Tibial artery (tissue), 4 donors: ENCODE results near the gene PRIMPOL.
"Not testable (repeated sequence)": the region's sequence is repeated elsewhere in the genome, so short reads cannot be mapped to it uniquely, and the experiment has no call there.

Experiments used
- DNase-seq, 2 donors: peaks; one replicate each; pipeline ENCODE4 v3.0.0-alpha.2; 2019
- H3K27ac ChIP-seq, 2 donors: fragments of 200-600 bp; sonication (generic) in 1 of 2; 1 replicate in 1 of 2; 2 replicates in 1 of 2; pipeline ENCODE4 v1.5.1; 2018 to 2019; ENCODE audit warnings: mild to moderate bottlenecking in 1 of 2
- H3K27me3 ChIP-seq, 2 donors: fragments of 200-600 bp; sonication (generic) in 1 of 2; one replicate each; pipeline versions ENCODE4 v1.5.1 to v1.6.0; 2016 to 2019
- H3K36me3 ChIP-seq, 3 donors: fragments of 200-600 bp; sonication (generic) in 2 of 3; one replicate each; pipeline ENCODE4 v1.5.1; 2016 to 2019; ENCODE audit warnings: mild to moderate bottlenecking in 2 of 3
- H3K4me1 ChIP-seq, 4 donors: fragments of 200-600 bp; sonication (generic) in 2 of 4; 1 replicate in 3 of 4; 2 replicates in 1 of 4; pipeline ENCODE4 v1.5.1; 2016 to 2019
- H3K4me3 ChIP-seq, 2 donors: fragments of 200-600 bp; sonication (generic) in 1 of 2; 1 replicate in 1 of 2; 2 replicates in 1 of 2; pipeline ENCODE4 v1.5.1; 2018 to 2019; ENCODE audit warnings: mild to moderate bottlenecking in 2 of 2
- H3K9me3 ChIP-seq, 3 donors: fragments of 200-600 bp; sonication (generic) in 1 of 3; one replicate each; pipeline ENCODE4 v1.5.1; 2016 to 2019
- CTCF ChIP-seq, 2 experiments: fragments of 200-600 bp in 1 of 2; fragments of 450-650 bp in 1 of 2; IDR thresholded peaks; one replicate each; pipeline ENCODE4 v1.5.1; 2017 to 2019; ENCODE audit warnings: antibody characterized with exemption in 2 of 2, mild to moderate bottlenecking in 1 of 2, moderate library complexity in 1 of 2
- intact Hi-C: fragments of 100-400 bp; cut with DNase I; formaldehyde crosslinking; loops from one replicate; pipeline ENCODE4 v1.15.0; 2023; ENCODE audit warnings: low total_unique reads

Gene PRIMPOL

GRCh38 chr4:184729946-184730345 lies 80.4 kb downstream of the PRIMPOL start:
- no peak for TF ChIP-seq CTCF (IDR thresholded peaks at IDR 0.05)
- intact Hi-C loops: loop anchor here (5.0 kb wide), 1 partner anchor 83 kb away; the partner anchor contains the start of genes CASP3 and PRIMPOL
- no peak overlapping the region for H3K27ac ChIP-seq

GRCh38 chr4:184731056-184731455 lies 81.5 kb downstream of the PRIMPOL start:
- DNase-seq: no peak
- Histone ChIP-seq H3K27me3 (peaks cover 0 to 3% of the 10 kb centered on the region in 2 donors), H3K27ac (no peak overlapping the region), H3K4me3 (no peak overlapping the region), H3K4me1 (peaks cover 0 to 11% (median 10%) of the 10 kb centered on the region in 4 donors), H3K36me3 (no peaks in the 10 kb centered on the region), H3K9me3 (no peaks in the 10 kb centered on the region)
- intact Hi-C loops: loop anchor here (5.0 kb wide), 1 partner anchor 84 kb away; the partner anchor contains the start of genes CASP3 and PRIMPOL
- no peak for TF ChIP-seq CTCF (IDR thresholded peaks at IDR 0.05)

More at GRCh38 chr4:184729946-184730345, 80.4 kb downstream of the PRIMPOL start:
- Histone ChIP-seq H3K27me3 (peaks cover 0 to 3% of the 10 kb centered on the region in 2 donors), H3K4me3 (no peak overlapping the region), H3K36me3 (no peaks in the 10 kb centered on the region), H3K9me3 (no peaks in the 10 kb centered on the region), H3K4me1 (peaks cover 0 to 11% (median 10%) of the 10 kb centered on the region in 4 donors)
- no peak for DNase-seq

- intact Hi-C loops: loop anchor here (5.0 kb wide), 1 partner anchor 85 kb away; the partner anchor contains the start of genes CASP3 and PRIMPOL
Measured at GRCh38 chr4:184732126-184732525, 82.6 kb downstream of the PRIMPOL start.

GRCh38 chr4:184733654-184734524 lies 84.4 kb downstream of the PRIMPOL start, which contains the start of gene CENPU:
TSS of gene CENPU (minus strand) at chr4:184734096. CDS start at chr4:184734062, 34 bp downstream.
- Histone ChIP-seq H3K9me3 (no peaks in the 10 kb centered on the region), H3K27ac (peak within 1 kb of the TSS; percentile 41 to 74), H3K27me3 (peaks cover 0 to 3% of the 10 kb centered on the region in 2 donors), H3K4me3 (peak within 1 kb of the TSS; percentile 75 to 88), H3K4me1 (peaks cover 0 to 11% (median 10%) of the 10 kb centered on the region in 4 donors), H3K36me3 (no peaks in the 10 kb centered on the region)
- no peak for TF ChIP-seq CTCF (IDR thresholded peaks at IDR 0.05)
- intact Hi-C loops: loop anchor here (5.0 kb wide), 1 partner anchor 87 kb away; the partner anchor contains the start of genes CASP3 and PRIMPOL
- DNase-seq: peak; percentile 93 to 98

More at GRCh38 chr4:184732126-184732525, 82.6 kb downstream of the PRIMPOL start:
- no peak for TF ChIP-seq CTCF (IDR thresholded peaks at IDR 0.05)
- peaks cover 0 to 3% of the 10 kb centered on the region in 2 donors for H3K27me3 ChIP-seq
- H3K9me3 ChIP-seq: no peaks in the 10 kb centered on the region
- H3K36me3 ChIP-seq: no peaks in the 10 kb centered on the region
- DNase-seq: no peak
- H3K4me3 ChIP-seq: no peak overlapping the region
- no peak overlapping the region for H3K27ac ChIP-seq
- H3K4me1 ChIP-seq: peaks cover 0 to 11% (median 10%) of the 10 kb centered on the region in 4 donors

- no peaks in the 10 kb centered on the region for H3K36me3 ChIP-seq
- DNase-seq: no peak
- intact Hi-C loops: loop anchor here (5.0 kb wide), 1 partner anchor 87 kb away; the partner anchor contains the start of genes CASP3 and PRIMPOL
- H3K27me3 ChIP-seq: peaks cover 0 to 3% of the 10 kb centered on the region in 2 donors
- TF ChIP-seq CTCF (IDR thresholded peaks at IDR 0.05): no peak
- no peaks in the 10 kb centered on the region for H3K9me3 ChIP-seq
- H3K4me1 ChIP-seq: peaks cover 0 to 11% (median 10%) of the 10 kb centered on the region in 4 donors
- H3K27ac ChIP-seq: peak overlapping the region in 1 of 2 donors; percentile 74
- H3K4me3 ChIP-seq: peak overlapping the region; percentile 75 to 88
Measured at GRCh38 chr4:184734758-184735157, 85.2 kb downstream of the PRIMPOL start.

GRCh38 chr4:184739575-184739974 lies 90.0 kb downstream of the PRIMPOL start:
- H3K27me3 ChIP-seq, H3K27ac ChIP-seq, DNase-seq, intact Hi-C loops, H3K9me3 ChIP-seq, H3K4me1 ChIP-seq, H3K4me3 ChIP-seq, H3K36me3 ChIP-seq: not testable (repeated sequence)
